GM23338 (cell line): ENCODE measurements around the gene ABHD18. TPM values are rescaled to one million over a fixed set of nuclear protein-coding genes. Genes with fewer than 3 reads are reported as not detected.

Source experiments
- ATAC-seq: fragments of 200-7000 bp; cut with Tn5 transposase; 3 replicates; pipeline ENCODE4 v1.9.1; 2020
- DNase-seq: peaks from one replicate; pipeline ENCODE4 v3.0.0-alpha.2; 2015; ENCODE audit warnings: low spot score
- H2AFZ ChIP-seq: fragments of 200-600 bp; sonication (generic); 2 replicates; pipeline ENCODE4 v1.8.0; 2016; ENCODE audit warnings: antibody characterized with exemption, mild to moderate bottlenecking, moderate library complexity
- H3F3A ChIP-seq: fragments of 200-600 bp; sonication (generic); replicated peaks from 2 replicates; pipeline ENCODE4 v1.8.0; 2017; ENCODE audit warnings: antibody characterized with exemption, mixed run types, low read depth
- H3K27ac ChIP-seq: fragments of 200-600 bp; sonication (generic); 2 replicates; pipeline ENCODE4 v1.6.1; 2016; ENCODE audit warnings: low read depth
- H3K27me3 ChIP-seq: fragments of 200-600 bp; sonication (generic); 2 replicates; pipeline ENCODE4 v1.8.0; 2016; ENCODE audit warnings: mild to moderate bottlenecking, mixed run types, moderate library complexity; ENCODE audit not compliant: insufficient read depth
- H3K36me3 ChIP-seq: fragments of 200-600 bp; sonication (generic); 2 replicates; pipeline ENCODE4 v1.8.0; 2016; ENCODE audit warnings: mild to moderate bottlenecking; ENCODE audit not compliant: insufficient read depth
- H3K4me1 ChIP-seq: fragments of 200-600 bp; sonication (generic); 2 replicates; pipeline ENCODE4 v1.8.0; 2016; ENCODE audit warnings: mild to moderate bottlenecking, moderate library complexity; ENCODE audit not compliant: insufficient read depth
- H3K4me2 ChIP-seq: fragments of 200-600 bp; sonication (generic); 2 replicates; pipeline ENCODE4 v1.7.1; 2017; ENCODE audit warnings: mixed run types
- H3K4me3 ChIP-seq: fragments of 200-600 bp; sonication (generic); 2 replicates; pipeline ENCODE4 v1.6.1; 2016; ENCODE audit warnings: mixed run types
- H3K79me2 ChIP-seq: fragments of 200-600 bp; sonication (generic); replicated peaks from 2 replicates; pipeline ENCODE4 v1.8.0; 2017; ENCODE audit warnings: mild to moderate bottlenecking; ENCODE audit not compliant: insufficient read depth
- H3K9me2 ChIP-seq: fragments of 200-600 bp; sonication (generic); 2 replicates; pipeline ENCODE4 v1.8.0; 2017; ENCODE audit not compliant: insufficient read depth
- H4K20me1 ChIP-seq: fragments of 200-600 bp; sonication (generic); replicated peaks from 2 replicates; pipeline ENCODE4 v1.8.0; 2017; ENCODE audit warnings: mild to moderate bottlenecking; ENCODE audit not compliant: insufficient read depth
- H3K27ac Mint-ChIP-seq: 2 replicates; pipeline ENCODE4 v1.8.0; 2020; ENCODE audit warnings: inconsistent platforms, mild to moderate bottlenecking, moderate library complexity, mixed read lengths
- H3K27me3 Mint-ChIP-seq: 3 replicates; pipeline ENCODE4 v1.8.0; 2022; ENCODE audit warnings: low read depth, mild to moderate bottlenecking, moderate library complexity, mixed read lengths, inconsistent platforms; ENCODE audit not compliant: insufficient read depth, poor library complexity
- H3K36me3 Mint-ChIP-seq: 3 replicates; pipeline ENCODE4 v1.8.0; 2021; ENCODE audit warnings: low read depth, mild to moderate bottlenecking, inconsistent platforms, moderate library complexity, mixed read lengths
- H3K4me1 Mint-ChIP-seq: 3 replicates; pipeline ENCODE4 v1.8.0; 2020; ENCODE audit warnings: mild to moderate bottlenecking, inconsistent platforms, mixed read lengths
- H3K4me3 Mint-ChIP-seq: 3 replicates; pipeline ENCODE4 v1.8.0; 2021; ENCODE audit warnings: moderate library complexity, mild to moderate bottlenecking, inconsistent platforms, mixed read lengths
- H3K9me3 Mint-ChIP-seq: 3 replicates; pipeline ENCODE4 v1.8.0; 2020; ENCODE audit warnings: moderate library complexity, mild to moderate bottlenecking, inconsistent platforms, mixed read lengths
- CREB1 ChIP-seq: fragments of 250-450 bp; sonication (Bioruptor Pico); IDR thresholded peaks from 2 replicates; pipeline ENCODE4 v1.5.0; 2020; ENCODE audit warnings: low read depth, mild to moderate bottlenecking, moderate library complexity
- EZH2 ChIP-seq: fragments of 200-600 bp; sonication (generic); IDR thresholded peaks from one replicate; pipeline ENCODE4 v1.8.0; 2017; ENCODE audit warnings: antibody characterized with exemption, mild to moderate bottlenecking, low read depth; ENCODE audit not compliant: unreplicated experiment
- EZH2phosphoT487 ChIP-seq: fragments of 200-600 bp; sonication (generic); IDR thresholded peaks from one replicate; pipeline ENCODE4 v1.8.1; 2018; ENCODE audit warnings: antibody characterized with exemption; ENCODE audit not compliant: unreplicated experiment
- JUNB ChIP-seq: IDR thresholded peaks from one replicate; pipeline ENCODE4 v1.6.1; 2016; ENCODE audit warnings: antibody characterized with exemption; ENCODE audit not compliant: unreplicated experiment
- NANOG ChIP-seq: IDR thresholded peaks from 2 replicates; pipeline ENCODE4 v1.6.1; 2016; ENCODE audit warnings: antibody characterized with exemption, borderline replicate concordance
- POLR2AphosphoS5 ChIP-seq: IDR thresholded peaks from 2 replicates; pipeline ENCODE4 v1.6.1; 2016; ENCODE audit warnings: antibody characterized with exemption, low read depth
- STAT1 ChIP-seq: IDR thresholded peaks from one replicate; pipeline ENCODE4 v1.6.1; 2016; ENCODE audit warnings: antibody characterized with exemption; ENCODE audit not compliant: unreplicated experiment
- ZNF114 ChIP-seq: fragments of 250-450 bp; sonication (Bioruptor Pico); IDR thresholded peaks from 2 replicates; pipeline ENCODE4 v1.5.0; 2020; ENCODE audit warnings: mild to moderate bottlenecking, moderate library complexity
- ZNF331 ChIP-seq: fragments of 250-450 bp; sonication (Bioruptor Pico); IDR thresholded peaks from 2 replicates; pipeline ENCODE4 v1.5.0; 2020; ENCODE audit warnings: low read depth, mild to moderate bottlenecking, moderate library complexity
- polyA plus RNA-seq: library from polyadenylated mRNA; unstranded; fragments of >200 nt; fragmentation: Nextera tagmentation; extraction: Ambion mirVana; gene quantifications from 2 replicates; pipeline ENCODE4 v1.2.1, GENCODE V29; 2016
- total RNA-seq: library from RNA; depleted of rRNA; stranded (reverse); fragments of >200 nt; shearing (Covaris generic); gene quantifications from 2 replicates; pipeline ENCODE4 v1.2.3, GENCODE V29; 2014
- TF ChIP-seq, protein P1 (sequence below): IDR thresholded peaks from one replicate; pipeline ENCODE4 v1.6.1; 2018; ENCODE audit warnings: antibody characterized with exemption; ENCODE audit not compliant: unreplicated experiment
- TF ChIP-seq, protein P2 (sequence below), 2 experiments: fragments of 200-600 bp in 1 of 2; sonication (generic) in 1 of 2; conservative IDR thresholded peaks; 2 replicates each; pipeline versions ENCODE4 v1.5.1 to v1.6.1; 2016 to 2017; ENCODE audit warnings: antibody characterized with exemption in 2 of 2, low read depth in 2 of 2, mild to moderate bottlenecking in 2 of 2, moderate library complexity in 1 of 2
- TF ChIP-seq, protein P3 (sequence below): fragments of 250-450 bp; sonication (Bioruptor Pico); IDR thresholded peaks from 2 replicates; pipeline ENCODE4 v1.5.0; 2020; ENCODE audit warnings: mild to moderate bottlenecking, moderate library complexity
- TF ChIP-seq, protein P4 (sequence below): IDR thresholded peaks from 2 replicates; pipeline ENCODE4 v1.6.1; 2016; ENCODE audit warnings: antibody characterized with exemption

ABHD18 gene
- total and polyA plus RNA-seq, 2 experiments from 2014 or later = 7.2 to 18.6 TPM

DNA sequence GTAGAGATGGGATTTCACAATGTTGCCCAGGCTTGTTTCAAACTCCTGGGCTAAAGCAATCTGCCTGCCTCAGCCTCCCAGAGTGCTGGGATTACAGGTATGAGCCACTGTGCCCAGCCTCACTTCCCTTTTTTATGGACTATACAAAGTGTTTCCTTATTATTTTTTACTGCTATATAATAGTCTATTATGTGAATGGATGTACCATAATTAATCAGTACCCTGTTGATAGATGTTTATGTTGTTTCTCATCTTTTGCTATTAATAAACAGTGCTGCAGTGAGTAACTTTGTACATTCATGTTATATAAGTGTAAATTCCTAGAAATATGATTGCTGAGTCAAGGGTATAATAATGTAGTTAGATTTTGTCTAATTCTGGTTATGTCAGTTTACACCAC lies 60.1 kb downstream of the ABHD18 start:
- H3K9me3 Mint-ChIP-seq = peaks cover 4% of the 10 kb centered on the region; the same call in 1 of the 3 replicates
- no peaks in the 10 kb centered on the region for H3K79me2 ChIP-seq
- DNase-seq (no peak), ATAC-seq (no peak)
- TF ChIP-seq STAT1 (no peak), ZNF331 (no peak), CREB1 (CRISPR knock-in tag) (no peak), JUNB (no peak), POLR2AphosphoS5 (no peak), ZNF114 (CRISPR knock-in tag) (no peak), EZH2phosphoT487 (no peak), NANOG (no peak), EZH2 (no peak)
- TF ChIP-seq, protein P1, sequence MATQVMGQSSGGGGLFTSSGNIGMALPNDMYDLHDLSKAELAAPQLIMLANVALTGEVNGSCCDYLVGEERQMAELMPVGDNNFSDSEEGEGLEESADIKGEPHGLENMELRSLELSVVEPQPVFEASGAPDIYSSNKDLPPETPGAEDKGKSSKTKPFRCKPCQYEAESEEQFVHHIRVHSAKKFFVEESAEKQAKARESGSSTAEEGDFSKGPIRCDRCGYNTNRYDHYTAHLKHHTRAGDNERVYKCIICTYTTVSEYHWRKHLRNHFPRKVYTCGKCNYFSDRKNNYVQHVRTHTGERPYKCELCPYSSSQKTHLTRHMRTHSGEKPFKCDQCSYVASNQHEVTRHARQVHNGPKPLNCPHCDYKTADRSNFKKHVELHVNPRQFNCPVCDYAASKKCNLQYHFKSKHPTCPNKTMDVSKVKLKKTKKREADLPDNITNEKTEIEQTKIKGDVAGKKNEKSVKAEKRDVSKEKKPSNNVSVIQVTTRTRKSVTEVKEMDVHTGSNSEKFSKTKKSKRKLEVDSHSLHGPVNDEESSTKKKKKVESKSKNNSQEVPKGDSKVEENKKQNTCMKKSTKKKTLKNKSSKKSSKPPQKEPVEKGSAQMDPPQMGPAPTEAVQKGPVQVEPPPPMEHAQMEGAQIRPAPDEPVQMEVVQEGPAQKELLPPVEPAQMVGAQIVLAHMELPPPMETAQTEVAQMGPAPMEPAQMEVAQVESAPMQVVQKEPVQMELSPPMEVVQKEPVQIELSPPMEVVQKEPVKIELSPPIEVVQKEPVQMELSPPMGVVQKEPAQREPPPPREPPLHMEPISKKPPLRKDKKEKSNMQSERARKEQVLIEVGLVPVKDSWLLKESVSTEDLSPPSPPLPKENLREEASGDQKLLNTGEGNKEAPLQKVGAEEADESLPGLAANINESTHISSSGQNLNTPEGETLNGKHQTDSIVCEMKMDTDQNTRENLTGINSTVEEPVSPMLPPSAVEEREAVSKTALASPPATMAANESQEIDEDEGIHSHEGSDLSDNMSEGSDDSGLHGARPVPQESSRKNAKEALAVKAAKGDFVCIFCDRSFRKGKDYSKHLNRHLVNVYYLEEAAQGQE = no peak
- TF ChIP-seq, protein P2, sequence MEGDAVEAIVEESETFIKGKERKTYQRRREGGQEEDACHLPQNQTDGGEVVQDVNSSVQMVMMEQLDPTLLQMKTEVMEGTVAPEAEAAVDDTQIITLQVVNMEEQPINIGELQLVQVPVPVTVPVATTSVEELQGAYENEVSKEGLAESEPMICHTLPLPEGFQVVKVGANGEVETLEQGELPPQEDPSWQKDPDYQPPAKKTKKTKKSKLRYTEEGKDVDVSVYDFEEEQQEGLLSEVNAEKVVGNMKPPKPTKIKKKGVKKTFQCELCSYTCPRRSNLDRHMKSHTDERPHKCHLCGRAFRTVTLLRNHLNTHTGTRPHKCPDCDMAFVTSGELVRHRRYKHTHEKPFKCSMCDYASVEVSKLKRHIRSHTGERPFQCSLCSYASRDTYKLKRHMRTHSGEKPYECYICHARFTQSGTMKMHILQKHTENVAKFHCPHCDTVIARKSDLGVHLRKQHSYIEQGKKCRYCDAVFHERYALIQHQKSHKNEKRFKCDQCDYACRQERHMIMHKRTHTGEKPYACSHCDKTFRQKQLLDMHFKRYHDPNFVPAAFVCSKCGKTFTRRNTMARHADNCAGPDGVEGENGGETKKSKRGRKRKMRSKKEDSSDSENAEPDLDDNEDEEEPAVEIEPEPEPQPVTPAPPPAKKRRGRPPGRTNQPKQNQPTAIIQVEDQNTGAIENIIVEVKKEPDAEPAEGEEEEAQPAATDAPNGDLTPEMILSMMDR (conservative IDR thresholded peaks at IDR 0.05; ENCODE audit: low read depth in 2 of 2) = no peak
- TF ChIP-seq, protein P3, sequence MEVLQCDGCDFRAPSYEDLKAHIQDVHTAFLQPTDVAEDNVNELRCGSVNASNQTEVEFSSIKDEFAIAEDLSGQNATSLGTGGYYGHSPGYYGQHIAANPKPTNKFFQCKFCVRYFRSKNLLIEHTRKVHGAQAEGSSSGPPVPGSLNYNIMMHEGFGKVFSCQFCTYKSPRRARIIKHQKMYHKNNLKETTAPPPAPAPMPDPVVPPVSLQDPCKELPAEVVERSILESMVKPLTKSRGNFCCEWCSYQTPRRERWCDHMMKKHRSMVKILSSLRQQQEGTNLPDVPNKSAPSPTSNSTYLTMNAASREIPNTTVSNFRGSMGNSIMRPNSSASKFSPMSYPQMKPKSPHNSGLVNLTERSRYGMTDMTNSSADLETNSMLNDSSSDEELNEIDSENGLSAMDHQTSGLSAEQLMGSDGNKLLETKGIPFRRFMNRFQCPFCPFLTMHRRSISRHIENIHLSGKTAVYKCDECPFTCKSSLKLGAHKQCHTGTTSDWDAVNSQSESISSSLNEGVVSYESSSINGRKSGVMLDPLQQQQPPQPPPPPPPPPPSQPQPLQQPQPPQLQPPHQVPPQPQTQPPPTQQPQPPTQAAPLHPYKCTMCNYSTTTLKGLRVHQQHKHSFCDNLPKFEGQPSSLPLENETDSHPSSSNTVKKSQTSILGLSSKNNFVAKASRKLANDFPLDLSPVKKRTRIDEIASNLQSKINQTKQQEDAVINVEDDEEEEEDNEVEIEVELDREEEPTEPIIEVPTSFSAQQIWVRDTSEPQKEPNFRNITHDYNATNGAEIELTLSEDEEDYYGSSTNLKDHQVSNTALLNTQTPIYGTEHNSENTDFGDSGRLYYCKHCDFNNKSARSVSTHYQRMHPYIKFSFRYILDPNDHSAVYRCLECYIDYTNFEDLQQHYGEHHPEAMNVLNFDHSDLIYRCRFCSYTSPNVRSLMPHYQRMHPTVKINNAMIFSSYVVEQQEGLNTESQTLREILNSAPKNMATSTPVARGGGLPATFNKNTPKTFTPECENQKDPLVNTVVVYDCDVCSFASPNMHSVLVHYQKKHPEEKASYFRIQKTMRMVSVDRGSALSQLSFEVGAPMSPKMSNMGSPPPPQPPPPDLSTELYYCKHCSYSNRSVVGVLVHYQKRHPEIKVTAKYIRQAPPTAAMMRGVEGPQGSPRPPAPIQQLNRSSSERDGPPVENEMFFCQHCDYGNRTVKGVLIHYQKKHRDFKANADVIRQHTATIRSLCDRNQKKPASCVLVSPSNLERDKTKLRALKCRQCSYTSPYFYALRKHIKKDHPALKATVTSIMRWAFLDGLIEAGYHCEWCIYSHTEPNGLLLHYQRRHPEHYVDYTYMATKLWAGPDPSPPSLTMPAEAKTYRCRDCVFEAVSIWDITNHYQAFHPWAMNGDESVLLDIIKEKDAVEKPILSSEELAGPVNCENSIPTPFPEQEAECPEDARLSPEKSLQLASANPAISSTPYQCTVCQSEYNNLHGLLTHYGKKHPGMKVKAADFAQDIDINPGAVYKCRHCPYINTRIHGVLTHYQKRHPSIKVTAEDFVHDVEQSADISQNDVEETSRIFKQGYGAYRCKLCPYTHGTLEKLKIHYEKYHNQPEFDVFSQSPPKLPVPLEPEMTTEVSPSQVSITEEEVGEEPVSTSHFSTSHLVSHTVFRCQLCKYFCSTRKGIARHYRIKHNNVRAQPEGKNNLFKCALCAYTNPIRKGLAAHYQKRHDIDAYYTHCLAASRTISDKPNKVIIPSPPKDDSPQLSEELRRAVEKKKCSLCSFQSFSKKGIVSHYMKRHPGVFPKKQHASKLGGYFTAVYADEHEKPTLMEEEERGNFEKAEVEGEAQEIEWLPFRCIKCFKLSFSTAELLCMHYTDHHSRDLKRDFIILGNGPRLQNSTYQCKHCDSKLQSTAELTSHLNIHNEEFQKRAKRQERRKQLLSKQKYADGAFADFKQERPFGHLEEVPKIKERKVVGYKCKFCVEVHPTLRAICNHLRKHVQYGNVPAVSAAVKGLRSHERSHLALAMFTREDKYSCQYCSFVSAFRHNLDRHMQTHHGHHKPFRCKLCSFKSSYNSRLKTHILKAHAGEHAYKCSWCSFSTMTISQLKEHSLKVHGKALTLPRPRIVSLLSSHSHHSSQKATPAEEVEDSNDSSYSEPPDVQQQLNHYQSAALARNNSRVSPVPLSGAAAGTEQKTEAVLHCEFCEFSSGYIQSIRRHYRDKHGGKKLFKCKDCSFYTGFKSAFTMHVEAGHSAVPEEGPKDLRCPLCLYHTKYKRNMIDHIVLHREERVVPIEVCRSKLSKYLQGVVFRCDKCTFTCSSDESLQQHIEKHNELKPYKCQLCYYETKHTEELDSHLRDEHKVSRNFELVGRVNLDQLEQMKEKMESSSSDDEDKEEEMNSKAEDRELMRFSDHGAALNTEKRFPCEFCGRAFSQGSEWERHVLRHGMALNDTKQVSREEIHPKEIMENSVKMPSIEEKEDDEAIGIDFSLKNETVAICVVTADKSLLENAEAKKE = no peak
- TF ChIP-seq, protein P4, sequence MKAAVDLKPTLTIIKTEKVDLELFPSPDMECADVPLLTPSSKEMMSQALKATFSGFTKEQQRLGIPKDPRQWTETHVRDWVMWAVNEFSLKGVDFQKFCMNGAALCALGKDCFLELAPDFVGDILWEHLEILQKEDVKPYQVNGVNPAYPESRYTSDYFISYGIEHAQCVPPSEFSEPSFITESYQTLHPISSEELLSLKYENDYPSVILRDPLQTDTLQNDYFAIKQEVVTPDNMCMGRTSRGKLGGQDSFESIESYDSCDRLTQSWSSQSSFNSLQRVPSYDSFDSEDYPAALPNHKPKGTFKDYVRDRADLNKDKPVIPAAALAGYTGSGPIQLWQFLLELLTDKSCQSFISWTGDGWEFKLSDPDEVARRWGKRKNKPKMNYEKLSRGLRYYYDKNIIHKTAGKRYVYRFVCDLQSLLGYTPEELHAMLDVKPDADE = no peak
- H4K20me1 ChIP-seq = no peaks in the 10 kb centered on the region
- no peak overlapping the region for H3K4me3 Mint-ChIP-seq
- peaks cover 36% of the 10 kb centered on the region for H3K36me3 Mint-ChIP-seq
- H3F3A ChIP-seq = no peaks in the 10 kb centered on the region
- H3K27ac Mint-ChIP-seq = no peak overlapping the region
- H3K36me3 ChIP-seq = peaks cover 15% of the 10 kb centered on the region; the same call in 1 of the 2 replicates
- H3K27ac ChIP-seq = no peak overlapping the region
- no peaks in the 10 kb centered on the region for H3K27me3 ChIP-seq
- no peak overlapping the region for H3K4me2 ChIP-seq
- H3K4me3 ChIP-seq = no peak overlapping the region
- H3K27me3 Mint-ChIP-seq = peaks cover 5% of the 10 kb centered on the region
- H3K9me2 ChIP-seq = no peaks in the 10 kb centered on the region
- no peaks in the 10 kb centered on the region for H3K4me1 ChIP-seq
- no peaks in the 10 kb centered on the region for H3K4me1 Mint-ChIP-seq
- no peak overlapping the region for H2AFZ ChIP-seq
